Right lobe of liver (tissue), 6 donors: ENCODE results near the gene ADGRG4. TPM values are rescaled to one million over a fixed set of nuclear protein-coding genes. Genes with fewer than 3 reads are reported as not detected.
A peak's percentile ranks its signal among the peaks of the same experiment; 100 is the strongest.

Experiments used
- ATAC-seq, 4 donors: fragments of 200-7000 bp; cut with Tn5 transposase; one replicate each; pipeline ENCODE4 v1.9.1; 2020; ENCODE audit warnings: mild to moderate bottlenecking in 4 of 4, moderate library complexity in 4 of 4
- DNase-seq, 3 donors: peaks; one replicate each; pipeline ENCODE4 v3.0.0-alpha.2; 2020
- H3K27ac ChIP-seq, 3 donors: fragments of 200-600 bp; one replicate each; pipeline ENCODE4 v1.8.0; 2022
- H3K27me3 ChIP-seq, 2 donors: fragments of 200-600 bp; one replicate each; pipeline ENCODE4 v1.8.0; 2022
- H3K36me3 ChIP-seq, 4 donors: fragments of 200-600 bp; sonication (generic) in 1 of 4; one replicate each; pipeline versions ENCODE4 v1.5.1 to v1.8.0; 2017 to 2022; ENCODE audit warnings: control low read depth in 1 of 4
- H3K4me1 ChIP-seq, 4 donors: fragments of 200-600 bp; sonication (generic) in 1 of 4; one replicate each; pipeline versions ENCODE4 v1.5.1 to v1.8.0; 2017 to 2022; ENCODE audit warnings: control low read depth in 1 of 4
- H3K4me3 ChIP-seq, 3 donors: fragments of 200-600 bp; one replicate each; pipeline ENCODE4 v1.8.0; 2022
- H3K9me3 ChIP-seq, 4 donors: fragments of 200-600 bp; sonication (generic) in 1 of 4; one replicate each; pipeline versions ENCODE4 v1.5.1 to v1.8.0; 2017 to 2022; ENCODE audit warnings: control low read depth in 1 of 4
- CTCF ChIP-seq, 4 donors: fragments of 200-600 bp in 3 of 4; fragments of 450-650 bp in 1 of 4; IDR thresholded peaks; one replicate each; pipeline versions ENCODE4 v1.5.1 to v1.8.0; 2016 to 2022; ENCODE audit warnings: antibody characterized with exemption in 4 of 4, mild to moderate bottlenecking in 2 of 4
- POLR2A ChIP-seq: fragments of 450-650 bp; IDR thresholded peaks from one replicate; pipeline ENCODE4 v1.6.1; 2017; ENCODE audit warnings: antibody characterized with exemption, mild to moderate bottlenecking
- WGBS: methylation state at CpG from one replicate; pipeline ENCODE4 v1.1.6; 2018; ENCODE audit warnings: low coverage, low lambda C conversion rate; ENCODE audit not compliant: insufficient coverage; ENCODE audit errors: missing lambda C conversion rate; 5-methylcytosine and 5-hydroxymethylcytosine counted together
- intact Hi-C, 2 donors: fragments of 100-400 bp; cut with DNase I; formaldehyde crosslinking; loops; one replicate each; pipeline versions ENCODE4 v1.11.2 to v1.14.1; 2022
- total RNA-seq, 6 experiments: library from RNA; depleted of rRNA in 2 of 6; stranded (reverse); fragments of >200 nt in 2 of 6; fragmentation: NEBNext Ultra II Directional in 3 of 6; extraction: Animal tissue kit (Norgen Biotek cat#: 25700) in 3 of 6; gene quantifications; one replicate each; pipeline versions ENCODE4 v1.1.0 to v1.2.4, GENCODE V29; 2016 to 2023
- donor health status: DM: no; HTN: yes; CAD: no.
- donor health status: DM: no; HTN: no; CAD: no.
- donor health status: DM: no; HTN: no; CAD: no.
- donor health status: DM: no; HTN: yes; CAD: no.
- donor health status: DM: no; HTN: yes; CAD: no.

The ADGRG4 gene
- total RNA-seq, 6 experiments from 2014 or later = 0.04 to 0.09 TPM; not detected in 4

- no peak for DNase-seq
- 31% methylated on average over 2 of the region's 2 CpGs for WGBS
- Histone ChIP-seq H3K27ac (no peak overlapping the region), H3K9me3 (no peaks in the 10 kb centered on the region), H3K4me1 (no peaks in the 10 kb centered on the region), H3K27me3 (no peaks in the 10 kb centered on the region), H3K4me3 (no peak overlapping the region), H3K36me3 (no peaks in the 10 kb centered on the region)
- ATAC-seq = no peak
- intact Hi-C loops = no loop called here
- TF ChIP-seq CTCF (IDR thresholded peaks at IDR 0.05) (no peak), POLR2A (no peak)
Observed at GRCh38 chrX:136328933-136329332, 28.2 kb downstream of the ADGRG4 start.

GRCh38 chrX:136336623-136337022 is 35.9 kb downstream of the ADGRG4 start:
- ATAC-seq (no peak), DNase-seq (no peak)
- WGBS = 90% methylated on average over 1 of the region's 1 CpG
- no peak for TF ChIP-seq POLR2A
- peak; percentile 21 to 39 (median 34) for TF ChIP-seq CTCF (IDR thresholded peaks at IDR 0.05)
- no peak overlapping the region for H3K27ac ChIP-seq
- intact Hi-C loops = no loop called here
- H3K4me1 ChIP-seq = no peaks in the 10 kb centered on the region
- H3K36me3 ChIP-seq = no peaks in the 10 kb centered on the region
- H3K4me3 ChIP-seq = no peak overlapping the region
- no peaks in the 10 kb centered on the region for H3K27me3 ChIP-seq
- no peaks in the 10 kb centered on the region for H3K9me3 ChIP-seq

GRCh38 chrX:136339702-136340101 is 38.9 kb downstream of the ADGRG4 start:
- Histone ChIP-seq H3K4me1 (no peaks in the 10 kb centered on the region), H3K36me3 (no peaks in the 10 kb centered on the region), H3K27me3 (no peaks in the 10 kb centered on the region), H3K4me3 (no peak overlapping the region), H3K9me3 (no peaks in the 10 kb centered on the region), H3K27ac (no peak overlapping the region)
- intact Hi-C loops = no loop called here
- 62% methylated on average over 1 of the region's 1 CpG for WGBS
- TF ChIP-seq POLR2A (no peak), CTCF (IDR thresholded peaks at IDR 0.05) (no peak)
- DNase-seq (no peak), ATAC-seq (no peak)

GRCh38 chrX:136344320-136344719 is 43.6 kb downstream of the ADGRG4 start:
- H3K27ac ChIP-seq = no peak overlapping the region
- no peak overlapping the region for H3K4me3 ChIP-seq
- H3K4me1 ChIP-seq = no peaks in the 10 kb centered on the region
- ATAC-seq = no peak
- no peak for TF ChIP-seq POLR2A
- TF ChIP-seq CTCF (IDR thresholded peaks at IDR 0.05) = no peak
- H3K27me3 ChIP-seq = no peaks in the 10 kb centered on the region
- H3K9me3 ChIP-seq = no peaks in the 10 kb centered on the region
- DNase-seq = no peak
- intact Hi-C loops = no loop called here
- H3K36me3 ChIP-seq = no peaks in the 10 kb centered on the region

GRCh38 chrX:136346506-136346905 is 45.7 kb downstream of the ADGRG4 start:
- ATAC-seq = no peak
- intact Hi-C loops = no loop called here
- no peak for DNase-seq
- no peaks in the 10 kb centered on the region for H3K9me3 ChIP-seq
- H3K36me3 ChIP-seq = no peaks in the 10 kb centered on the region
- no peaks in the 10 kb centered on the region for H3K4me1 ChIP-seq
- H3K27me3 ChIP-seq = no peaks in the 10 kb centered on the region
- 21% methylated on average over 2 of the region's 2 CpGs for WGBS
- H3K4me3 ChIP-seq = no peak overlapping the region
- TF ChIP-seq CTCF (IDR thresholded peaks at IDR 0.05) = no peak
- no peak for TF ChIP-seq POLR2A
- H3K27ac ChIP-seq = no peak overlapping the region
